Fibroblast of the aortic adventitia (primary cell): ENCODE data around the gene ORC3. TPM values are rescaled to one million over a fixed set of nuclear protein-coding genes. Genes with fewer than 3 reads are reported as not detected.

Experiments used
- DNase-seq: peaks from one replicate; pipeline ENCODE4 v3.0.0-alpha.2; 2010; ENCODE audit warnings: low read depth
- H3K4me3 ChIP-seq: 2 replicates; pipeline ENCODE4 v1.5.1; 2011; ENCODE audit warnings: low read depth, mild to moderate bottlenecking, control low read depth, low read length, moderate library complexity
- CTCF ChIP-seq: IDR thresholded peaks from 2 replicates; pipeline ENCODE4 v1.5.1; 2011; ENCODE audit warnings: mild to moderate bottlenecking, low read length, control low read depth, inconsistent platforms; ENCODE audit not compliant: insufficient read depth
- total RNA-seq: library from RNA; depleted of rRNA; stranded (reverse); fragments of >200 nt; gene quantifications from 2 replicates; pipeline ENCODE4 v1.2.3, GENCODE V29; 2012; ENCODE audit warnings: low replicate concordance

Gene ORC3
- total RNA-seq, 1 donor = 52.9 TPM

DNA sequence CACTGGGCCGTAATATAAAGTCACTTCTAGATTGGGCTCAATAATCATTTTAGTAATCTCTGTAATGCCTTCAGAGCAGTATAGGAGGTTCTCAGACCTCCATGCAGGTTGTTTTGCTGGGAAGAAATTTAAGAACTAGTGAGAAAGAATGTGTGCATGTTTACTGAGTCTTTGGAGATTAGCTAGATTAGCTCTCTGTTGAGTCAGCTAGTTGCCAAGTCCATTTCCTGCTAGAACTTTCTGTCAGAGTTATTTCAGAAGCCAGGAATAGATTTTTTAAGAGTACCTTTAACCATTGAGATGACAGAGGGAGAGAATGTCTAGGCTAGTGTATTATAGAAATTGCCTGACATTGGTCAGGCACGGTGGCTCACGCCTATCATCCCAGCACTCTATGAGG is 33.3 kb downstream of the ORC3 start:
- DNase-seq = peak; percentile 37
- H3K4me3 ChIP-seq = no peak overlapping the region
- TF ChIP-seq CTCF = no peak

DNA sequence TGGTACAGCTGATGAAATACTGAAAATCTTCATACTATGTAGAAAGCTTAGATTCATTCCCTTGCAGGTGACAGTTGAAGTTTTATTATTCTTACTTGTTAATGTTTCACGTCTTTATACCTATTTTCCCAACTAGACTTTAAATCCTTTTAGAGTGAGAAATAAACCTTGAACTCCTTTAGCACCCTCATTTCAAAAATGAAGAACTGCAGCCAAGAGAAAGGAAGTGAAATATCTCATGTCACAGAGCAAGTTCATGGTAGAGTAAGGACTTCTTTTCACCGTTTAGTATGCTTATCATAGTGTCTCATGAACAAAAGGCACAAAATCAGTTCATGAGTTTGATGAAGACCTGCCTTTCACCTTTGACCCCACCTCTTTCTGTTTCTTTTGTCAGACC is 38.5 kb downstream of the ORC3 start:
- H3K4me3 ChIP-seq = no peak overlapping the region
- no peak for TF ChIP-seq CTCF
- no peak for DNase-seq

- no peak overlapping the region for H3K4me3 ChIP-seq
- DNase-seq = peak; percentile 46
Measured at GRCh38 chr6:87628881-87629280, 38.9 kb downstream of the ORC3 start.

GRCh38 chr6:87630746-87631145 is 40.8 kb downstream of the ORC3 start:
- TF ChIP-seq CTCF = no peak
- H3K4me3 ChIP-seq = no peak overlapping the region
- DNase-seq = no peak

More at GRCh38 chr6:87628881-87629280, 38.9 kb downstream of the ORC3 start:
- TF ChIP-seq CTCF = no peak

GRCh38 chr6:87633851-87634250 is 43.9 kb downstream of the ORC3 start:
- H3K4me3 ChIP-seq = no peak overlapping the region
- no peak for DNase-seq
- no peak for TF ChIP-seq CTCF

- no peak for TF ChIP-seq CTCF
- H3K4me3 ChIP-seq = no peak overlapping the region
Measured at GRCh38 chr6:87636315-87636714, 46.4 kb downstream of the ORC3 start.

GRCh38 chr6:87637106-87637505 is 47.2 kb downstream of the ORC3 start:
- no peak overlapping the region for H3K4me3 ChIP-seq
- no peak for DNase-seq
- TF ChIP-seq CTCF = no peak

More at GRCh38 chr6:87636315-87636714, 46.4 kb downstream of the ORC3 start:
- no peak for DNase-seq
